DOHH2 (cell line): ENCODE results near the gene IGSF10.
"Not testable (repeated sequence)": the region's sequence is repeated elsewhere in the genome, so short reads cannot be mapped to it uniquely, and the experiment has no call there.

Source experiments
- EZH2phosphoT487 ChIP-seq: fragments of 200-600 bp; sonication (generic); IDR thresholded peaks from 2 replicates; pipeline ENCODE4 v1.6.1; 2017; ENCODE audit warnings: borderline replicate concordance, mild to moderate bottlenecking, antibody characterized with exemption, low read length, moderate library complexity, mixed read lengths
- TF ChIP-seq, protein P1 (sequence below): fragments of 200-600 bp; sonication (generic); IDR thresholded peaks from one replicate; pipeline ENCODE4 v1.5.1; 2014; ENCODE audit warnings: antibody characterized with exemption, mild to moderate bottlenecking, low read depth, low read length; ENCODE audit not compliant: poor library complexity, severe bottlenecking

DNA sequence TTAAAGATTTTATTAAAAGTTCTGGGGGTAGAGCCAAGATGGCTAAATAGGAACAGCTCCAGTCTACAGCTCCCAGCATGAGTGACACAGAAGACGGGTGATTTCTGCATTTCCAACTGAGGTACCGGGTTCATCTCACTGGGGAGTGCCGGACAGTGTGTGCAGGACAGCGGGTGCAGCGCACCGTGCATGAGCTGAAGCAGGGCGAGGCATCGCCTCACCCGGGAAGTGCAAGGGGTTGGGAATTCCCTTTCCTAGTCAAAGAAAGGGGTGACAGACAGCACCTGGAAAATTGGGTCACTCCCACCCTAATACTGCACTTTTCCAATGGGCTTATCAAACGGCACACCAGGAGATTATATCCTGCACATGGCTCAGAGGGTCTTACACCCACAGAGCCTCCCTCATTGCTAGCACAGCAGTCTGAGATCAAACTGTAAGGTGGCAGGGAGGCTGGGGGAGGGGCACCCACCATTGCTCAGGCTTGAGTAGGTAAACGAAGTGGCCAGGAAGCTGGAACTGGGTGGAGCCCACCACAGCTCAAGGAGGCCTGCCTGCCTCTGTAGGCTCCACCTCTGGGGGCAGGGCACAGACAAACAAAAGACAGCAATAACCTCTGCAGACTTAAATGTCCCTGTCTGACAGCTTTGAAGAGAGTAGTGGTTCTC, 48.7 kb upstream of the IGSF10 start:
- TF ChIP-seq, protein P1, sequence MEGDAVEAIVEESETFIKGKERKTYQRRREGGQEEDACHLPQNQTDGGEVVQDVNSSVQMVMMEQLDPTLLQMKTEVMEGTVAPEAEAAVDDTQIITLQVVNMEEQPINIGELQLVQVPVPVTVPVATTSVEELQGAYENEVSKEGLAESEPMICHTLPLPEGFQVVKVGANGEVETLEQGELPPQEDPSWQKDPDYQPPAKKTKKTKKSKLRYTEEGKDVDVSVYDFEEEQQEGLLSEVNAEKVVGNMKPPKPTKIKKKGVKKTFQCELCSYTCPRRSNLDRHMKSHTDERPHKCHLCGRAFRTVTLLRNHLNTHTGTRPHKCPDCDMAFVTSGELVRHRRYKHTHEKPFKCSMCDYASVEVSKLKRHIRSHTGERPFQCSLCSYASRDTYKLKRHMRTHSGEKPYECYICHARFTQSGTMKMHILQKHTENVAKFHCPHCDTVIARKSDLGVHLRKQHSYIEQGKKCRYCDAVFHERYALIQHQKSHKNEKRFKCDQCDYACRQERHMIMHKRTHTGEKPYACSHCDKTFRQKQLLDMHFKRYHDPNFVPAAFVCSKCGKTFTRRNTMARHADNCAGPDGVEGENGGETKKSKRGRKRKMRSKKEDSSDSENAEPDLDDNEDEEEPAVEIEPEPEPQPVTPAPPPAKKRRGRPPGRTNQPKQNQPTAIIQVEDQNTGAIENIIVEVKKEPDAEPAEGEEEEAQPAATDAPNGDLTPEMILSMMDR, result not testable (repeated sequence)
- TF ChIP-seq EZH2phosphoT487, result not testable (repeated sequence)
